SIG-M5 treated with dmso at 0.1 percent for 504 hours (cell line): Measurements from ENCODE around the gene VPS45.

Experiments used
- DNase-seq: peaks from one replicate; lab custom pipeline; 2025; ENCODE audit not compliant: unreplicated experiment; lab: John Stamatoyannopoulos, UW

The VPS45 gene

DNA sequence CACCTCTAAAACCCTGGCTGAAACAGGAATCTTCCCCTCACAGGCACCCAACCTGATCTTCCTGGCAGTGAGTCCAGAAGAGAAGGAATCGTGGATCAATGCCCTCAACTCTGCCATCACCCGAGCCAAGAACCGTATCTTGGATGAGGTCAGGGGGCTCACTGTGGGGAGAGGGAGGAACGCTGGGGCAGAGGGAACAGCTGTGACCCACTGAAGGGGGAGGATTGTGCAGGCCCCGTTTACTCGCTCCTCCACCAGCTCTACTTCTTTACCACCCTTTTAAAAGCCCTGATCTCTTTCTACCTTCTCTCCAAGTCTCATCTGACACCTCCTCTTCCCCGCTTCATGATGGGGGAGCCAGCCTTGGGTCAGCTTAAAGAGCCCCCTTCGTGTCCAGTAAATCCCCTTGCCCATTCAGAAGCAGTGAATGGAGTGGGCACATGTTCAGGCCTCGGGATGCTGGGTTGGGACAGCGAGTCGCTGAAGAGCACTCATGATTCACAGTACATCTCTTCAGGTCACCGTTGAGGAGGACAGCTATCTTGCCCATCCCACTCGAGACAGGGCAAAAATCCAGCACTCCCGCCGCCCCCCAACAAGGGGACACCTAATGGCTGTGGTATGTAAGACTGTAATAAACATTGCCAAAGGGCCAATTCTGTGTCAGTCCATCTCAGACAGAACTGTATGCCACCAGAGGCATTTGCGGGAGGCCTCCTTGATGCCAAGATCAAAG lies 89.5 kb downstream of the VPS45 start:
- no peak for DNase-seq

GRCh38 chr1:150159550-150159949 lies 92.0 kb downstream of the VPS45 start:
- DNase-seq: peak; percentile 92

- DNase-seq: no peak
Measured at GRCh38 chr1:150160964-150161621, 93.5 kb downstream of the VPS45 start.

GRCh38 chr1:150161747-150162581 lies 94.4 kb downstream of the VPS45 start:
- DNase-seq: peak; percentile 69

DNA sequence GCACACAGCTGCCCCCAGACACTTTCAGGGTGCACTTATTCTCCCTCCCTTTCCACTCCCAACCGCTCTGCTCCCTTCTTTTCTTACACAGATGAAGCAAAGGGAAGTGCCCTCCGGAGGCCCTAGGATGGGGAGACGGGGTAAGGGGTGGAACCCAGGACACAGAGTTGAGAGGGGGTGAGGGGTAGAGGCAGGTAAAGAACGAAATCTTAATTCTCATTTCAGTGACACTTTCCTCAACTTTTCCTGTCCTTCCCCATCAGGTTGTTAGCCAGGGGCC lies 94.9 kb downstream of the VPS45 start:
- no peak for DNase-seq

DNA sequence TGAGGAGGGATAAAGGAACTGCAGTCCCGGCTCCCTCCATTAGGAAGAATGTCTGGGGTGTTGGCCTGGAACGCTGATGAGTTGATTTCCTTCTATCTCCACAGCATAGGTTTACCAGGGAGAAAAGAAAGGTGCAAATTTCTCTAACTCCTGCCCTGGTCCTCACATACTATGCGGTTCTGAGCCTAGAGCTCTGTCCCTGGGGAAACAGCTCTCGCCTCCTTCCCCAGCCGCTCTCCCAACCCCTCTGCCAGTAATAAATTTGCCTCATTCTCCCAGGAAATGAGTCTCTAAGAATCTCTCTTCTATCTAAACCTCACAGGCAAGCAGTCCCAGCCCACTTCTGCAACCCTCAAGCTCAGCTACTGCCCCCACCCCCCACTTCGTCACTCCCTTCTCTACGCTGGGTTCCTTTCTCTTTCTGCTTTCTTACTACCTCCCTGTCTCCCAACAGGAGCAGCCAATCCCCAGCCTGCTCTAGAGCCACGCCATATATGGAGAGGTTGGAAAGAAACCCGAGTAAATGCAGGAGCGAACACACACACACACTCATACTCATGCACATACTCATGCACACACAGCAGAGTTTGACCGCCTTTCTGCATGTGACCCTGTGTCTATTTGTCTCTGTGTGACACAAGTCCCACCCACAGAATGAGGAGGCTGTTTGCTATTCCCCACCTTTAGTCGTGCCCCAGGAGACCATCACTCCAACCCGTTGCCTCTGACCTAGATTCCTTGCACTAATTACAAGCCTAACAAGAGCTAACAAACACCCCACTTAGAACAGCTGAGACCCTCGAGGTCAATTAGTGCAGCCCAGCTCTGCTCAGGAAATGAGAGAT lies 95.5 kb downstream of the VPS45 start:
- DNase-seq: peak; percentile 95

DNA sequence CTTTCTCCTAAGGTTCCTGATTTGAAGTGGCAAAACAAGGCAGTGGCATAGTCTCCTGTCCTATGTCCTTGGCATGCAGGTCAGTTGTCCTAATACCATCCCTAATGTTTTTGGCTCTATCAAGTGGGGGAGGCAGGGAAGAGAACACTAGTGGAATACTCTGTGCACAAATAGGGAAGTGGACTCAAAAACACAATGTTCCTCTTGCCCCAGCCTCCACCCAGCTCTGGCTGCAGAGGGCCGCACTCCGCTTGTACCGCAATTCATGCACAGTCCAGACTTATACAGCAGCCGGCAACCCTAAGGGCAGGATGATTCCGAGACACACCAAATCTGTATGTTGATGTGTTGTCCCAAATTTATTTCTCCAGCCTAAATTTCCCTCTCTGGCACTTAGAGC lies 96.6 kb downstream of the VPS45 start:
- peak; percentile 32 for DNase-seq

- DNase-seq: no peak
Measured at GRCh38 chr1:150164779-150165178, 97.2 kb downstream of the VPS45 start.

- peak; percentile 43 for DNase-seq
Measured at GRCh38 chr1:150165622-150166612, 98.3 kb downstream of the VPS45 start.

DNA sequence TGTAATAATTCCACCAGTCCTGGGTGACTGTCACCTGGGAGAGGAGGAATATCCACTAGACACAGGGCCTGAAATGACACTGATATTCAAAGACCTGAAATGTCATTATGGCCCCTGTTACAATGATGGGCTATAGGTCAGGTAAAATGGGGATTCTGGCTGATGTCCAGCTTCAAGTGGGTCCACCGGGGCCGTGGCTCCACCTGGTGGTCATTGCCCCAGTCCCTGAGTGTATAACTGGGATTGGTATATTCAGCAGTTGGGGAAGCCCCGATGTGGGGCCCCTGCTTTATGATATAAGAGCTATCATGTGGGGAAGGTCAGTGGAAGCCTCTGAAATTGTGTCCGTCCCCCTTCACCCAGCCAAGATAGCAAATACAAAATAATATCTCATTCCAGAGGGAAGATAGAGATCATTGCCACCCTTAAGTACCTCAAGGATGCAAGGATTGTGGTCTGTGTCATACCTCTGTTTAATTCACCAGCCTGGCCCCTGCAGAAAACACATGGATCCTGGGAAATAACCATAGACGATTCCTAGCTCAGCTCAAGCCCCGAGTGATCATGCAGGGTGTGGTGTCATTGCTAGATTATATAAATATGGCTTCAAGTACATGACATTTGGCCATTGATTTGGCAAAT lies 101.5 kb downstream of the VPS45 start:
- no peak for DNase-seq

- DNase-seq: no peak
Measured at GRCh38 chr1:150171801-150172200, 104.2 kb downstream of the VPS45 start.

GRCh38 chr1:150173141-150173585 lies 105.6 kb downstream of the VPS45 start:
- DNase-seq: no peak

- DNase-seq: peak; percentile 60
Measured at GRCh38 chr1:150176593-150176992, 109.0 kb downstream of the VPS45 start.

- DNase-seq: peak; percentile 91
Measured at GRCh38 chr1:150178548-150178947, 111.0 kb downstream of the VPS45 start.

DNA sequence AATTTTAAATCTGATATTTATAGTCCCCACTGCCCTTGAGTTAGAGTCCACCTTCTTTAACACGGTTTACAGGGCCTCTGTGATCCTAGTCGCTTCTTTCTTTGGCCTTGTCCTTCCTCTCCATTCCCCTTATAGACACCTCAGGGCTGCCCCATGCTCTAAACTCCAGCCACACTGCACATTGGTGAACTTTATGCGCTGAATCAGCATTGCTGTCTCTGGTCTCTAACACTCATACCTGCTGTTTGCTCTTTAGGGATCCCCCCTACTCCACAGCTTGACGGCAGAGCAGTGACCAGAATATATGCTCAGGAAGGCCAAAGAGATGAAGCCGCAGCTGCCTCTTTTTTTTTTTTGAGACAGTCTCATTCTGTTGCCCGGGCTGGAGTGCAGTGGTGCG lies 112.3 kb downstream of the VPS45 start:
- no peak for DNase-seq

GRCh38 chr1:150180474-150180873 lies 112.9 kb downstream of the VPS45 start:
- DNase-seq: no peak

DNA sequence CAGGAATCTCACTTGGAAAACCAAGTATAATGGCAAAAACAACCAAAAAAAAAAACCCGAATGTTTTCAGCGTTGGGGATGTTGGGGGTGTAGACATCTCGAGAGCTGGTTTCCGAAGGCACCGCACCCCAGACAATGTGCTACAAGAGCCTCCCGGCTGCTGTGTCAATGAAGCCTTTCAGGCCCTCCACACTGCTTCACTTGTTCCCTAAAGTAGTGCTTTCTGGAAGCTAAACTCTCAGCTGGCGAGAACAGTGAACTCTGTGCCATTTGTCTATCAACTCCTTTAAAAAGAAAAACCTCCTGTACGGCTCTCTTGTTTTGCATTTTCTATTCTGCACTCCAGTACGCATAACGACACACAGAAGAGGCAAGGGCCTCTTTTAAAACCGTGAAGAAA lies 114.7 kb downstream of the VPS45 start:
- DNase-seq: no peak

GRCh38 chr1:150183061-150183460 lies 115.5 kb downstream of the VPS45 start:
- no peak for DNase-seq

DNA sequence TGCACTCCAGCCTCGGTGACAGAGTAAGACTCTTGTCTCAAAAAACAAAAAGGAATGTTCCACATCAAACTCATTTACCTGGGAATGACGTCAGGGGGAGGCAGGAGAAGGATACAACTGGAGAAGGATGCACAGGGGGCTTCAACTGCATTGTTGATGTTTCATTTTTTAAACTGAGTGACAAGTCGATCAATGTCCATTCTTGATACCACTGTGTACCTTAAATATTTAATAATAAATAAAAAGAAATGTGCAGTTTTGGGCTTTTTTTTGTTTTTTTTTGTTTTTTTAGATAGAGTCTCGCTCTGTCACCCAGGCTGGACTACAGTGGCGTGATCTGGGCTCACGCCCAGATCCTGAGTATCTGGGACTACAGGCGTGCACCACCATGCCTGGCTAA lies 117.9 kb downstream of the VPS45 start:
- no peak for DNase-seq
